ENCODE data around the gene RECK. TPM values are rescaled to one million over a fixed set of nuclear protein-coding genes. Genes with fewer than 3 reads are reported as not detected.
A peak's percentile ranks its signal among the peaks of the same experiment; 100 is the strongest.
"Not testable (repeated sequence)": the region's sequence is repeated elsewhere in the genome, so short reads cannot be mapped to it uniquely, and the experiment has no call there.

Gene RECK
- total RNA-seq (2021; ENCODE audit: unreplicated experiment) (13.2 TPM), Bru-seq, nascent RNA (percentile 75 among the genes with signal in this experiment), BruChase-seq, experiment 1, labeled RNA remaining after a 2-hour chase (percentile 61 among the genes with signal in this experiment), BruChase-seq, experiment 2, labeled RNA remaining after a 6-hour chase (percentile 63 among the genes with signal in this experiment)
- 10.8 TPM for polyA plus RNA-seq (2012; ENCODE audit: insufficient read length)
- long read RNA-seq, full-length matches to known transcripts = 22 of 59 reads
- long read RNA-seq, partial matches to known transcripts = 13 of 59 reads
- long read RNA-seq, other reads (novel, unspliced or antisense) = 24 of 59 reads

GRCh38 chr9:36036780-36037548, at the start of gene RECK:
Gene RECK, plus strand, starts transcription at chr9:36036913. Its CDS starts 86 bp downstream, at chr9:36036999.
- peak; percentile 30 for DNase-seq (ENCODE audit: low read depth, low spot score)
- in situ Hi-C loops (cut with HindIII; ENCODE audit: low pct_unique_long_range_greater_than_20kb, low sequenced_read_pairs) = no loop called here
- Histone ChIP-seq H3K36me3 (ENCODE audit: control insufficient read depth, insufficient read depth, low read length) (no peaks in the 10 kb centered on the region), H3K4me3 (ENCODE audit: low read depth in 2 of 2, low read length in 2 of 2) (peak within 1 kb of the TSS; percentile 61 to 75), H3K9me3 (ENCODE audit: control insufficient read depth, insufficient read depth, low read depth, low read length) (no peaks in the 10 kb centered on the region), H3K27ac (ENCODE audit: low read length) (peak within 1 kb of the TSS; percentile 82), H3K27me3 (ENCODE audit: control insufficient read depth, insufficient read depth, low read length) (peaks cover 7% of the 10 kb centered on the region), H3K4me1 (ENCODE audit: control insufficient read depth, insufficient read depth, low read length) (peaks cover 9% of the 10 kb centered on the region)
- TF ChIP-seq CTCF (IDR thresholded peaks at IDR 0.05) = no peak
- BruUV-seq (replicated peaks) = no TSS peak
- POLR2A ChIA-PET = interaction anchor here (0.5 to 0.6 kb wide), 3 partner anchors 32 to 179 kb away, joined by 3 to 20 read pairs (median 14); no protein-coding TSS in a partner anchor
- ATAC-seq = peak; percentile 98
- CTCF ChIA-PET = interaction anchor here (0.6 to 3.1 kb wide), 3 partner anchors 14 to 66 kb away, joined by 3 to 15 read pairs (median 3); no protein-coding TSS in a partner anchor
- intact Hi-C loops (cut with micrococcal nuclease; ENCODE audit: unreplicated experiment) = no loop called here

GRCh38 chr9:35990155-35990554, 46.6 kb upstream of the RECK start:
- ATAC-seq = no peak
- POLR2A ChIA-PET = no interaction called here
- DNase-seq (ENCODE audit: low read depth, low spot score) = no peak
- TF ChIP-seq POLR2AphosphoS5 (IDR thresholded peaks at IDR 0.05; ENCODE audit: low read depth, low read length) (no peak), SIN3A (IDR thresholded peaks at IDR 0.05; ENCODE audit: borderline replicate concordance, insufficient read depth, low read depth, low read length) (no peak)
- Histone ChIP-seq H3K9me3 (ENCODE audit: control insufficient read depth, insufficient read depth, low read depth, low read length) (no peaks in the 10 kb centered on the region), H3K36me3 (ENCODE audit: control insufficient read depth, insufficient read depth, low read length) (no peaks in the 10 kb centered on the region), H3K4me1 (ENCODE audit: control insufficient read depth, insufficient read depth, low read length) (no peaks in the 10 kb centered on the region), H3K27ac (ENCODE audit: low read length) (no peak overlapping the region), H3K27me3 (ENCODE audit: control insufficient read depth, insufficient read depth, low read length) (peaks cover 56% of the 10 kb centered on the region), H3K4me3 (ENCODE audit: low read depth in 2 of 2, low read length in 2 of 2) (no peak overlapping the region)
- intact Hi-C loops (cut with micrococcal nuclease; ENCODE audit: unreplicated experiment) (no loop called here), in situ Hi-C loops (cut with HindIII; ENCODE audit: low pct_unique_long_range_greater_than_20kb, low sequenced_read_pairs) (no loop called here)
- CTCF ChIA-PET = no interaction called here
- BruUV-seq (replicated peaks) = no TSS peak

GRCh38 chr9:35993136-35993535, 43.6 kb upstream of the RECK start:
- POLR2A ChIA-PET; DNase-seq (ENCODE audit: low read depth, low spot score); H3K36me3 ChIP-seq (ENCODE audit: control insufficient read depth, insufficient read depth, low read length); intact Hi-C loops (cut with micrococcal nuclease; ENCODE audit: unreplicated experiment); H3K4me3 ChIP-seq (ENCODE audit: low read depth in 2 of 2, low read length in 2 of 2); CTCF ChIA-PET; H3K27ac ChIP-seq (ENCODE audit: low read length); ATAC-seq; in situ Hi-C loops (cut with HindIII; ENCODE audit: low pct_unique_long_range_greater_than_20kb, low sequenced_read_pairs); H3K4me1 ChIP-seq (ENCODE audit: control insufficient read depth, insufficient read depth, low read length); H3K9me3 ChIP-seq (ENCODE audit: control insufficient read depth, insufficient read depth, low read depth, low read length); BruUV-seq (replicated peaks): not testable (repeated sequence)
- H3K27me3 ChIP-seq (ENCODE audit: control insufficient read depth, insufficient read depth, low read length) = peaks cover 51% of the 10 kb centered on the region
